Activated T-cell treated with anti-CD3 and anti-CD28 coated beads, Interleukin-2, amount 50 U/mL, for 48 hours (primary cell): ENCODE results near the gene HLA-DMB.

Source experiments
- DNase-seq, 2 experiments: peaks; one replicate each; pipeline ENCODE4 v3.0.0-alpha.2; 2020

HLA-DMB gene

GRCh38 chr6:32905078-32905477, 35.8 kb downstream of the HLA-DMB start:
- DNase-seq = no peak

GRCh38 chr6:32903952-32904351, 36.9 kb downstream of the HLA-DMB start:
- no peak for DNase-seq

GRCh38 chr6:32895006-32895345, 45.9 kb downstream of the HLA-DMB start:
- DNase-seq = no peak

GRCh38 chr6:32894085-32895005, 46.5 kb downstream of the HLA-DMB start:
- DNase-seq = peak; percentile 99

GRCh38 chr6:32890831-32891230, 50.0 kb downstream of the HLA-DMB start:
- DNase-seq = no peak

GRCh38 chr6:32889533-32889932, 51.3 kb downstream of the HLA-DMB start:
- DNase-seq = no peak

GRCh38 chr6:32888576-32888975, 52.3 kb downstream of the HLA-DMB start:
- no peak for DNase-seq

GRCh38 chr6:32887616-32888015, 53.2 kb downstream of the HLA-DMB start:
- DNase-seq = no peak

GRCh38 chr6:32886681-32887383, 54.0 kb downstream of the HLA-DMB start:
- DNase-seq = no peak

GRCh38 chr6:32885698-32886286, 55.0 kb downstream of the HLA-DMB start:
- no peak for DNase-seq
